Neural cell (in vitro differentiated cells): ENCODE data around the gene LATS2.

Source experiments
- EZH2 ChIP-seq: fragments of 200-600, 300-800 bp; shearing (Covaris generic), sonication (generic); IDR thresholded peaks from 2 replicates; pipeline ENCODE4 v1.6.1; 2014; ENCODE audit warnings: antibody characterized with exemption, low read length, borderline replicate concordance, mild to moderate bottlenecking; ENCODE audit not compliant: insufficient read depth, poor library complexity, severe bottlenecking
- TF ChIP-seq, protein P1 (sequence below): fragments of 450-650 bp; IDR thresholded peaks from 2 replicates; pipeline ENCODE4 v1.5.1; 2014; ENCODE audit warnings: antibody characterized with exemption, mild to moderate bottlenecking, moderate library complexity; ENCODE audit not compliant: poor library complexity, severe bottlenecking

DNA sequence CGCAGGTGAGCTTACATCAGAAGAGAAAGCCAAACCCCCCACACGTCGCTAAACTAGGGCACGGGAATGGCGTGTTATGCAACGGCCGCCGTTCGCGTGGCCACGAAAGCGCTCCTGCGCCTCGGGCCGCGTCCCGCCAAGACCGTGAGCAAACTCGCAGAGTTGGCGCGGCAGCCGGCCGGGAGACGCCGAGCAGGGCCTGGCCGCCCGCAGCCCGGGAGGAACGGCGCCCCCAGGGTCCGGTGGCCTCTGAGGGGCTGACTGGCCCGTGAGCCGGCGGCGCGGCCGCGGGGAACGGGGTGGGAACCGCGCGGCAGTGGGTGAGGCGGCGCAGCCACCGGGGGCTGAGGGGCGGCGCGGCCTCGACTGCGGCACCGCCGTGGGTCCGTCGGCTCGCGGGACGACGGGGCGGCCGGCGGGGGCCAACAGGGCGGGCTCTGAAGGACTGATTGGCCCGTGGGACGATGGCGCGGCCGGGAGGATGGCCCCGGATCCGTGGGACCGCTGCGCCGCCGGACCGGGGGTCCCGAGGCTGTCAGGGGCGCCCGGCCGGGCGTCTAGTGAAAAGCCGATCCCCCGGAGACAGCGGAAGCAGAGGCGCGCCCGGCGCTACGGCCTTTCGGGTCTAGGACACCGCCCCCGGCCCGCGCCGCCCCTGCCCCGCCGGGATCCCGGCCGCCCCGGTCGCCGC is 903 bp downstream of the LATS2 start:
- no peak for TF ChIP-seq EZH2
- TF ChIP-seq, protein P1, sequence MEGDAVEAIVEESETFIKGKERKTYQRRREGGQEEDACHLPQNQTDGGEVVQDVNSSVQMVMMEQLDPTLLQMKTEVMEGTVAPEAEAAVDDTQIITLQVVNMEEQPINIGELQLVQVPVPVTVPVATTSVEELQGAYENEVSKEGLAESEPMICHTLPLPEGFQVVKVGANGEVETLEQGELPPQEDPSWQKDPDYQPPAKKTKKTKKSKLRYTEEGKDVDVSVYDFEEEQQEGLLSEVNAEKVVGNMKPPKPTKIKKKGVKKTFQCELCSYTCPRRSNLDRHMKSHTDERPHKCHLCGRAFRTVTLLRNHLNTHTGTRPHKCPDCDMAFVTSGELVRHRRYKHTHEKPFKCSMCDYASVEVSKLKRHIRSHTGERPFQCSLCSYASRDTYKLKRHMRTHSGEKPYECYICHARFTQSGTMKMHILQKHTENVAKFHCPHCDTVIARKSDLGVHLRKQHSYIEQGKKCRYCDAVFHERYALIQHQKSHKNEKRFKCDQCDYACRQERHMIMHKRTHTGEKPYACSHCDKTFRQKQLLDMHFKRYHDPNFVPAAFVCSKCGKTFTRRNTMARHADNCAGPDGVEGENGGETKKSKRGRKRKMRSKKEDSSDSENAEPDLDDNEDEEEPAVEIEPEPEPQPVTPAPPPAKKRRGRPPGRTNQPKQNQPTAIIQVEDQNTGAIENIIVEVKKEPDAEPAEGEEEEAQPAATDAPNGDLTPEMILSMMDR: peak; percentile 17
